ENCODE measurements around the gene TTC31.
"Not testable (repeated sequence)": the region's sequence is repeated elsewhere in the genome, so short reads cannot be mapped to it uniquely, and the experiment has no call there.

The TTC31 gene

GRCh38 chr2:74482801-74483674 is at the start of gene TTC31, which contains the start of gene CCDC142:
TSS of gene TTC31 (plus strand) at chr2:74483081. CDS start at chr2:74483096, 15 bp downstream.
TSS of gene CCDC142 (minus strand) at chr2:74482998. CDS start at chr2:74482837, 161 bp downstream.
- DNase-seq = peak; percentile 89

GRCh38 chr2:74436111-74436805 is 46.6 kb upstream of the TTC31 start:
- no peak for DNase-seq

- DNase-seq = no peak
Measured at GRCh38 chr2:74436848-74437695, 45.8 kb upstream of the TTC31 start.

GRCh38 chr2:74438248-74438647 is 44.6 kb upstream of the TTC31 start:
- DNase-seq = no peak

- no peak for DNase-seq
Measured at GRCh38 chr2:74439373-74439772, 43.5 kb upstream of the TTC31 start.

- no peak for DNase-seq
Measured at GRCh38 chr2:74439803-74440377, 43.0 kb upstream of the TTC31 start.

GRCh38 chr2:74440378-74441169 is 42.3 kb upstream of the TTC31 start:
- DNase-seq = peak; percentile 89

GRCh38 chr2:74441170-74441689 is 41.7 kb upstream of the TTC31 start:
- DNase-seq = no peak

GRCh38 chr2:74441690-74442482 is 41.0 kb upstream of the TTC31 start, which contains the start of gene RTKN:
TSS of gene RTKN (minus strand) at chr2:74441937. CDS start at chr2:74441816, 121 bp downstream.
- no peak for DNase-seq

GRCh38 chr2:74442483-74443297 is 40.2 kb upstream of the TTC31 start:
- DNase-seq = not testable (repeated sequence)

GRCh38 chr2:74444498-74445318 is 38.2 kb upstream of the TTC31 start:
- DNase-seq = no peak

- no peak for DNase-seq
Measured at GRCh38 chr2:74447230-74447999, 35.5 kb upstream of the TTC31 start.

- DNase-seq = no peak
Measured at GRCh38 chr2:74448771-74449170, 34.1 kb upstream of the TTC31 start.

- no peak for DNase-seq
Measured at GRCh38 chr2:74450570-74451190, 32.2 kb upstream of the TTC31 start.

- DNase-seq = peak; percentile 88
Measured at GRCh38 chr2:74454654-74455511, 28.0 kb upstream of the TTC31 start, which contains the start of gene INO80B. TSS of gene INO80B (plus strand) at chr2:74455087. CDS start at chr2:74455117, 30 bp downstream.

GRCh38 chr2:74457129-74457548 is 25.7 kb upstream of the TTC31 start:
- no peak for DNase-seq

All from NCI-H1105 (cell line).